K562 (cell line): ENCODE data around the gene DPM2. TPM values are rescaled to one million over a fixed set of nuclear protein-coding genes. Genes with fewer than 3 reads are reported as not detected.
A peak's percentile ranks its signal among the peaks of the same experiment; 100 is the strongest.

Source experiments
- ATAC-seq: fragments of 200-7000 bp; cut with Tn5 transposase; 3 replicates; pipeline ENCODE4 v1.9.1; 2020; ENCODE audit warnings: moderate library complexity
- BruUV-seq: library from RNA; stranded (reverse); fragments of 400-500 nt; replicated peaks from 2 replicates; lab custom pipeline; 2021; lab: Mats Ljungman, UMichigan
- CTCF ChIA-PET: fragments of 300-600 bp; formaldehyde crosslinking; extraction: SDS; loops from one replicate; lab custom pipeline; 2021; ENCODE audit warnings: low intra/inter-chr PET ratio; lab: Yijun Ruan, JAX
- POLR2A ChIA-PET: fragments of 300-600, 350-650 bp; sonication (Branson Sonifier 250); formaldehyde crosslinking; extraction: SDS; loops from one replicate; lab custom pipeline; 2021; ENCODE audit warnings: antibody characterized with exemption, inconsistent platforms; lab: Yijun Ruan, JAX
- DNase-seq, 4 experiments: peaks; one replicate each; pipeline versions ENCODE4 v3.0.0 to v3.0.0-alpha.2; 2011 to 2018; ENCODE audit warnings: low spot score in 3 of 4, mixed read lengths in 3 of 4; ENCODE audit errors: extremely low read depth in 1 of 4
- FAIRE-seq: peaks from 2 replicates; lab custom pipeline; 2011; peaks lifted over from hg19 to GRCh38; lab: Jason Lieb, UNC
- H2AFZ ChIP-seq: 2 replicates; pipeline ENCODE4 v1.6.0; 2011; ENCODE audit warnings: low read depth, low read length, control low read depth, inconsistent platforms
- H3K27ac ChIP-seq: fragments of 200-600 bp; 3 replicates; pipeline ENCODE4 v1.8.0; 2011; ENCODE audit warnings: low read depth, mild to moderate bottlenecking, control low read depth, inconsistent platforms, low read length, moderate library complexity, mixed read lengths; ENCODE audit errors: extremely low read depth
- H3K27me3 ChIP-seq, 2 experiments: fragments of 300-600 bp in 1 of 2; 2 replicates in 1 of 2; 3 replicates in 1 of 2; pipeline versions ENCODE4 v1.6.0 to v1.8.0; 2011; ENCODE audit warnings: inconsistent platforms in 2 of 2, low read length in 2 of 2, mild to moderate bottlenecking in 1 of 2, mixed read lengths in 1 of 2, moderate library complexity in 1 of 2; ENCODE audit not compliant: control insufficient read depth in 2 of 2, insufficient read depth in 2 of 2
- H3K36me3 ChIP-seq: fragments of 300-600 bp; 3 replicates; pipeline ENCODE4 v1.8.0; 2011; ENCODE audit warnings: mild to moderate bottlenecking, low read length, inconsistent platforms; ENCODE audit not compliant: control insufficient read depth, insufficient read depth
- H3K4me1 ChIP-seq, 2 experiments: fragments of 200-600 bp in 1 of 2; replicated peaks in 1 of 2; 2 replicates in 1 of 2; 3 replicates in 1 of 2; pipeline versions ENCODE4 v1.5.1 to v1.8.0; 2011; ENCODE audit warnings: inconsistent platforms in 2 of 2, low read length in 2 of 2, mild to moderate bottlenecking in 1 of 2, mixed read lengths in 1 of 2, moderate library complexity in 1 of 2; ENCODE audit not compliant: control insufficient read depth in 2 of 2, insufficient read depth in 2 of 2
- H3K4me2 ChIP-seq: 2 replicates; pipeline ENCODE4 v1.6.1; 2011; ENCODE audit warnings: low read length, control low read depth, inconsistent platforms, mixed read lengths; ENCODE audit not compliant: insufficient read depth
- H3K4me3 ChIP-seq: fragments of 200-600 bp; sonication (generic), shearing (Covaris generic); 2 replicates; pipeline ENCODE4 v1.5.1; 2016; ENCODE audit warnings: control low read depth, inconsistent platforms
- H3K79me2 ChIP-seq: fragments of 200-600 bp; 3 replicates; pipeline ENCODE4 v1.8.0; 2011; ENCODE audit warnings: low read length, inconsistent platforms; ENCODE audit not compliant: control insufficient read depth, insufficient read depth
- H3K9ac ChIP-seq, 2 experiments: 2 replicates each; pipeline versions ENCODE4 v1.6.0 to v1.6.1; 2011; ENCODE audit warnings: low read depth in 2 of 2, low read length in 2 of 2, control low read depth in 1 of 2, inconsistent platforms in 1 of 2, mild to moderate bottlenecking in 1 of 2, mixed read lengths in 1 of 2; ENCODE audit not compliant: insufficient read depth in 1 of 2
- H3K9me1 ChIP-seq: one replicate; pipeline ENCODE4 v1.6.0; 2011; ENCODE audit warnings: inconsistent platforms, mild to moderate bottlenecking, low read length, moderate library complexity; ENCODE audit not compliant: control insufficient read depth, insufficient read depth
- H3K9me3 ChIP-seq: replicated peaks from 2 replicates; pipeline ENCODE4 v1.5.1; 2011; ENCODE audit warnings: low read depth, low read length, inconsistent platforms; ENCODE audit not compliant: control insufficient read depth, insufficient read depth
- H4K20me1 ChIP-seq: replicated peaks from 2 replicates; pipeline ENCODE4 v1.6.1; 2011; ENCODE audit warnings: low read length, inconsistent platforms, mixed read lengths; ENCODE audit not compliant: control insufficient read depth, insufficient read depth
- BRF1 ChIP-seq: IDR thresholded peaks from 3 replicates; pipeline ENCODE4 v1.6.1; 2011; ENCODE audit warnings: borderline replicate concordance, mild to moderate bottlenecking; ENCODE audit not compliant: insufficient read length; ENCODE audit errors: extremely low read depth
- ETV5 ChIP-seq: sonication (generic); formaldehyde crosslinking; IDR thresholded peaks from 2 replicates; pipeline ENCODE4 v1.4.0; 2020; ENCODE audit warnings: low read depth, mild to moderate bottlenecking, missing genetic modification reagents
- FOXA1 ChIP-seq: fragments of 450-650 bp; IDR thresholded peaks from 2 replicates; pipeline ENCODE4 v1.6.1; 2016; ENCODE audit warnings: mild to moderate bottlenecking, borderline replicate concordance
- ID3 ChIP-seq, 2 experiments: fragments of 250-450 bp in 1 of 2; fragments of 450-650 bp in 1 of 2; sonication (Bioruptor Pico) in 1 of 2; IDR thresholded peaks; 2 replicates each; pipeline versions ENCODE4 v1.6.1 to v1.8.0; 2016 to 2021; ENCODE audit warnings: mild to moderate bottlenecking in 2 of 2, moderate library complexity in 2 of 2, missing compliant biosample characterization in 1 of 2, missing genetic modification characterization in 1 of 2
- MTA1 ChIP-seq: fragments of 450-650 bp; IDR thresholded peaks from 2 replicates; pipeline ENCODE4 v1.6.1; 2017; ENCODE audit warnings: borderline replicate concordance
- PTRF ChIP-seq: fragments of 450-650 bp; IDR thresholded peaks from 2 replicates; pipeline ENCODE4 v1.6.1; 2016; ENCODE audit warnings: mild to moderate bottlenecking, missing genetic modification characterization, missing compliant biosample characterization
- TBP ChIP-seq: optimal IDR thresholded peaks from 2 replicates; pipeline ENCODE3; 2011; ENCODE audit warnings: low read depth, low read length, improper control_type of control experiment
- ZFX ChIP-seq: sonication (generic); formaldehyde crosslinking; IDR thresholded peaks from 2 replicates; pipeline ENCODE4 v1.8.0; 2022; ENCODE audit warnings: mild to moderate bottlenecking, missing genetic modification reagents, moderate library complexity
- ZNF639 ChIP-seq, 2 experiments: fragments of 200-800 bp in 1 of 2; sonication (Bioruptor generic) in 1 of 2; sonication (generic) in 1 of 2; formaldehyde crosslinking in 1 of 2; IDR thresholded peaks in 1 of 2; conservative IDR thresholded peaks in 1 of 2; 2 replicates each; pipeline versions ENCODE4 v1.5.0 to v1.6.1; 2016 to 2020; ENCODE audit warnings: missing compliant biosample characterization in 1 of 2, missing genetic modification characterization in 1 of 2, missing genetic modification reagents in 1 of 2
- WGBS: fragments of 100-300 bp; shearing (Covaris generic); methylation state at CpG from one replicate; pipeline ENCODE4 v1.1.6; 2016; ENCODE audit warnings: low coverage, mixed read lengths; ENCODE audit not compliant: insufficient coverage; ENCODE audit errors: missing lambda C conversion rate; 5-methylcytosine and 5-hydroxymethylcytosine counted together
- in situ Hi-C: fragments of 300-500 bp; cut with MboI; formaldehyde crosslinking; loops from 4 replicates; pipeline ENCODE4 v1.15.0; 2018; ENCODE audit warnings: inconsistent platforms, mixed read lengths
- intact Hi-C: fragments of 100-400 bp; cut with micrococcal nuclease; formaldehyde crosslinking; loops from 2 replicates; pipeline ENCODE4 v1.14.2; 2022
- polyA plus RNA-seq, 8 experiments: library from polyadenylated mRNA; depleted of rRNA in 4 of 8; stranded (reverse) in 5 of 8; unstranded in 3 of 8; fragments of >200 nt; fragmentation: Nextera tagmentation in 2 of 8; fragmentation: Illumina TruSeq in 1 of 8; extraction: Ambion mirVana in 2 of 8; extraction: Trizol in 1 of 8; gene quantifications; 2 replicates each; pipeline versions ENCODE4 v1.2.1 to v1.2.3, GENCODE V29; 2011 to 2014; ENCODE audit warnings: inconsistent platforms in 1 of 8, missing spikeins in 1 of 8
- total RNA-seq, 7 experiments: library from RNA; depleted of rRNA in 6 of 7; stranded (reverse); fragments of >200 nt in 6 of 7; fragmentation: Illumina TruSeq in 2 of 7; extraction: Trizol in 2 of 7; gene quantifications; 2 replicates each; pipeline versions ENCODE4 v1.2.1 to v1.2.3, GENCODE V29; 2011 to 2021; ENCODE audit warnings: low replicate concordance in 1 of 7
- TF ChIP-seq, protein P1 (sequence below), 2 experiments: fragments of 450-650 bp in 1 of 2; sonication (generic) in 1 of 2; formaldehyde crosslinking; conservative IDR thresholded peaks; 2 replicates each; pipeline versions ENCODE4 v1.4.0 to v1.8.1; 2020 to 2022; ENCODE audit warnings: mild to moderate bottlenecking in 1 of 2, missing genetic modification reagents in 1 of 2

Gene DPM2
- total and polyA plus RNA-seq, 9 of the 15 experiments (the other 6 are each of a cell fraction or from before 2014, with no cell fraction given): 43.5 to 126 (median 71.1) TPM

GRCh38 chr9:127904561-127905003 lies 33.1 kb downstream of the DPM2 start:
- H2AFZ ChIP-seq: peak overlapping the region; percentile 70; the same call in 1 of the 2 replicates
- WGBS: 59% methylated on average over 6 of the region's 12 CpGs
- no peaks in the 10 kb centered on the region for H3K79me2 ChIP-seq
- FAIRE-seq (no peak), ATAC-seq (peak; percentile 7), DNase-seq (peak in 1 of 4 experiments; percentile 33)
- H3K4me3 ChIP-seq: no peak overlapping the region
- ChIA-PET POLR2A (interaction anchor here (1.0 to 1.1 kb wide), 4 partner anchors 8 to 217 kb away, joined by 3 to 5 read pairs (median 3); partner anchors contain the start of gene ST6GALNAC4), CTCF (no interaction called here)
- intact Hi-C loops: no loop called here
- H3K27me3 ChIP-seq: no peaks in the 10 kb centered on the region
- H3K4me1 ChIP-seq: peaks cover 30 to 48% of the 10 kb centered on the region in 2 experiments
- H4K20me1 ChIP-seq: no peaks in the 10 kb centered on the region
- H3K9me3 ChIP-seq: no peaks in the 10 kb centered on the region
- H3K9ac ChIP-seq: peak overlapping the region; percentile 52 to 72
- peak overlapping the region; percentile 77 for H3K27ac ChIP-seq
- no peaks in the 10 kb centered on the region for H3K9me1 ChIP-seq
- no TSS peak for BruUV-seq
- no peak overlapping the region for H3K4me2 ChIP-seq
- in situ Hi-C loops: loop anchor here (25.0 kb wide), 1 partner anchor 967 kb away; no protein-coding TSS in a partner anchor
- peaks cover 16% of the 10 kb centered on the region; the same call in 2 of the 3 replicates for H3K36me3 ChIP-seq
- TF ChIP-seq BRF1: no peak
- TF ChIP-seq TBP: no peak
- TF ChIP-seq ZFX (CRISPR knock-in tag): peak; percentile 49
- TF ChIP-seq FOXA1: no peak
- no peak for TF ChIP-seq MTA1
- TF ChIP-seq ID3 (CRISPR knock-in tag; IDR thresholded peaks at IDR 0.05): no peak
- TF ChIP-seq ID3 (tag; IDR thresholded peaks at IDR 0.05): no peak
- 0 out of 4 replicates have a peak, but pooled peaks of 1 of the 2 experiments have one; percentile 43 for TF ChIP-seq ZNF639 (CRISPR knock-in tag; conservative IDR thresholded peaks at IDR 0.05 in 1 of 2, IDR thresholded peaks at IDR 0.05 in 1 of 2)
- TF ChIP-seq ETV5 (CRISPR knock-in tag): no peak
- no peak for TF ChIP-seq PTRF
- TF ChIP-seq, protein P1, sequence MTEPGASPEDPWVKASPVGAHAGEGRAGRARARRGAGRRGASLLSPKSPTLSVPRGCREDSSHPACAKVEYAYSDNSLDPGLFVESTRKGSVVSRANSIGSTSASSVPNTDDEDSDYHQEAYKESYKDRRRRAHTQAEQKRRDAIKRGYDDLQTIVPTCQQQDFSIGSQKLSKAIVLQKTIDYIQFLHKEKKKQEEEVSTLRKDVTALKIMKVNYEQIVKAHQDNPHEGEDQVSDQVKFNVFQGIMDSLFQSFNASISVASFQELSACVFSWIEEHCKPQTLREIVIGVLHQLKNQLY (CRISPR knock-in tag; conservative IDR thresholded peaks at IDR 0.05): no peak
